A673 (cell line): ENCODE measurements around the gene TAF6L. TPM values are rescaled to one million over a fixed set of nuclear protein-coding genes. Genes with fewer than 3 reads are reported as not detected.
"Not testable (repeated sequence)": the region's sequence is repeated elsewhere in the genome, so short reads cannot be mapped to it uniquely, and the experiment has no call there.

ENCODE experiments used
- BruUV-seq: library from RNA; stranded (reverse); fragments of 400-500 nt; replicated peaks from 2 replicates; lab custom pipeline; 2021; lab: Mats Ljungman, UMichigan
- CTCF ChIA-PET: fragments of 300-600 bp; sonication (Branson Sonifier 250); formaldehyde crosslinking; loops from one replicate; lab custom pipeline; 2022; ENCODE audit warnings: antibody characterized with exemption; lab: Charles Lee
- POLR2A ChIA-PET: fragments of 300-600 bp; sonication (Branson Sonifier 250); formaldehyde crosslinking; loops from one replicate; lab custom pipeline; 2022; ENCODE audit warnings: antibody characterized with exemption; ENCODE audit not compliant: low non-redundant PET; lab: Charles Lee
- DNase-seq: peaks from one replicate; pipeline ENCODE4 v3.0.0-alpha.2; 2015; ENCODE audit warnings: low spot score
- H3K27ac ChIP-seq: fragments of 200-600 bp; sonication (generic); 2 replicates; pipeline ENCODE4 v1.5.1; 2016; ENCODE audit warnings: mixed run types, low read depth, mild to moderate bottlenecking, mixed read lengths, antibody characterized with exemption, low read length; ENCODE audit not compliant: poor library complexity, severe bottlenecking
- H3K27me3 ChIP-seq: fragments of 200-600 bp; sonication (generic); replicated peaks from 2 replicates; pipeline ENCODE4 v1.6.1; 2017; ENCODE audit warnings: mixed run types, low read depth, mild to moderate bottlenecking, mixed read lengths, antibody characterized with exemption, low read length; ENCODE audit not compliant: insufficient read depth, poor library complexity
- H3K36me3 ChIP-seq: fragments of 200-600 bp; sonication (generic); 2 replicates; pipeline ENCODE4 v1.6.1; 2016; ENCODE audit warnings: mixed run types, mild to moderate bottlenecking, mixed read lengths, antibody characterized with exemption, low read length; ENCODE audit not compliant: insufficient read depth, poor library complexity, severe bottlenecking
- H3K4me1 ChIP-seq: fragments of 200-600 bp; sonication (generic); 2 replicates; pipeline ENCODE4 v1.6.1; 2017; ENCODE audit warnings: mixed run types, mild to moderate bottlenecking, mixed read lengths, antibody characterized with exemption, low read length; ENCODE audit not compliant: insufficient read depth, poor library complexity, severe bottlenecking
- H3K4me3 ChIP-seq: fragments of 200-600 bp; sonication (generic); 2 replicates; pipeline ENCODE4 v1.5.1; 2016; ENCODE audit warnings: low read depth, mixed run types, mild to moderate bottlenecking, mixed read lengths, low read length; ENCODE audit not compliant: poor library complexity, severe bottlenecking
- H3K9me3 ChIP-seq: fragments of 200-600 bp; sonication (generic); 2 replicates; pipeline ENCODE4 v1.6.1; 2016; ENCODE audit warnings: mixed run types, low read depth, mild to moderate bottlenecking, mixed read lengths, antibody characterized with exemption, low read length; ENCODE audit not compliant: poor library complexity, severe bottlenecking
- CTCF ChIP-seq: fragments of 300-800, 200-600 bp; sonication (generic); conservative IDR thresholded peaks from 2 replicates; pipeline ENCODE4 v1.5.1; 2017; ENCODE audit warnings: low read depth, mild to moderate bottlenecking, antibody characterized with exemption, low read length, moderate library complexity, mixed read lengths
- EZH2 ChIP-seq: fragments of 200-600 bp; sonication (generic); IDR thresholded peaks from 2 replicates; pipeline ENCODE4 v1.6.1; 2017; ENCODE audit warnings: borderline replicate concordance, low read depth, mild to moderate bottlenecking, mixed read lengths, antibody characterized with exemption, low read length; ENCODE audit not compliant: poor library complexity, severe bottlenecking
- intact Hi-C: fragments of 100-400 bp; cut with micrococcal nuclease; formaldehyde crosslinking; loops from one replicate; pipeline ENCODE4 v1.10.0; 2022; ENCODE audit not compliant: unreplicated experiment
- total RNA-seq: library from RNA; stranded (reverse); gene quantifications from 2 replicates; pipeline ENCODE4 v1.2.3, GENCODE V29; 2021

Gene TAF6L
- total RNA-seq, 1 experiment from 2014 or later, result 70.9 TPM

- H3K36me3 ChIP-seq, result peaks cover 37% of the 10 kb centered on the region
- intact Hi-C loops, result loop anchor here (5.0 kb wide), 2 partner anchors 124 to 289 kb away; no protein-coding TSS in a partner anchor
- TF ChIP-seq CTCF (peak; percentile 46; the same call in 1 of the 2 replicates), EZH2 (no peak)
- POLR2A ChIA-PET, result no interaction called here
- DNase-seq, result peak; percentile 65
- H3K4me1 ChIP-seq, result peaks cover 7% of the 10 kb centered on the region
- no TSS peak for BruUV-seq
- H3K4me3 ChIP-seq, result no peak overlapping the region
- H3K27ac ChIP-seq, result no peak overlapping the region
- CTCF ChIA-PET, result no interaction called here
- H3K9me3 ChIP-seq, result no peaks in the 10 kb centered on the region
- no peaks in the 10 kb centered on the region for H3K27me3 ChIP-seq
Measured at GRCh38 chr11:62732830-62733229, 38.4 kb upstream of the TAF6L start.

DNA sequence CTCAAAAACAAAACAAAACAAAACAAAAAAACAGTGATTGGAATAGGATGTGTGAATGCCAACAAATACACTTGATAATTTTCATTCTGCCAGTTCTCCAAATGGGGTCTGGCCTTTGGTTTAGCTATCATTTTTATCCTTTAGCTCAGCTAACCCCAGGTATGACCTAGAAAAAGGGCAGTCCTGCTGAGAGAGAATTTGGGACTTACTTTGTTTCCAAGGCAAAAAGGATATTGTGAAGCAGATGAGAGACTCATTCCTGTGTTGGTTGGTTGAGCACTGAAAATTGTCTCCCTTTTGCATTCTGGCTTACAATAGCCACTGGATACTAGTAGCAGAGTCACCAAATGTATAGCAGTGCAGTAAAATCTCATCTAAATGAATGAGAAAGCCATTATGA is 34.0 kb upstream of the TAF6L start:
- H3K4me1 ChIP-seq, result no peaks in the 10 kb centered on the region
- intact Hi-C loops, result no loop called here
- BruUV-seq, result no TSS peak
- no peaks in the 10 kb centered on the region for H3K9me3 ChIP-seq
- DNase-seq, result no peak
- ChIA-PET POLR2A (interaction anchor here (0.6 kb wide), 1 partner anchor 155 kb away, joined by 3 read pairs; no protein-coding TSS in a partner anchor), CTCF (interaction anchor here (0.7 kb wide), 1 partner anchor 9 kb away, joined by 3 read pairs; the partner anchor contains the start of gene TTC9C)
- H3K27ac ChIP-seq, result no peak overlapping the region
- H3K4me3 ChIP-seq, result no peak overlapping the region
- H3K27me3 ChIP-seq, result no peaks in the 10 kb centered on the region
- TF ChIP-seq EZH2 (no peak), CTCF (no peak)
- H3K36me3 ChIP-seq, result peaks cover 57% of the 10 kb centered on the region

DNA sequence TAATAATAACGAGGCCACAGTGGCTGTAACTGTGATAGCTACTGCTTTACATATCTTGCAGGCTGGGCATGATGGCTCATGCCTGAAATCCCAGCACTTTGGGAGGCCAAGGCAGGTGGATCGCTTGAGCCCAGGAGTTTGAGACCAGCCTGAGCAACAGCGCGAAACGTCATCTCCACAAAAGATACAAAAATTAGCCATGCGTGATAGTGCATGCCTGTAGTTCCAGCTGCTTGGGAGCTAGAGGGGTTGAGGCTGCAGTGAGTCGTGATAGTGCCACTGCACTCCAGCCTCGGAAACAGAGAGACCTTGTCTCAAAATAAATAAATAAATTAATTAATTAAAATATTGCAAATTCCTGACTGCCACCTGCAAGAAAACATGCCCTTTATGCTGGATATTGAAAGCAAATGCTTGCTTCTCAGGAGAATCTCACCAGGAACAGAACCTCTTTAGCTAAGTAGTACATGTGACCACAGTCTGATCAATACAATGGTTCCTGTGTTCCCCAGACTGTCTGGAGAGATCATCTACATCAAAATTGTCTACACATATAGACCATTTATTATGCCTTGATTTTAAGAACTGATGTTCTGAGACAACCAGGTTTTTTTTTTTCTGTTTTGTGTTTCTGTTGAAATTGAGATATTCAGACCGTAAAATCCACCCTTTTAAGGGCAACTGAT is 23.6 kb upstream of the TAF6L start:
- BruUV-seq, result no TSS peak
- H3K4me3 ChIP-seq, result no peak overlapping the region
- ChIA-PET POLR2A (interaction anchor here (0.6 kb wide), 1 partner anchor 138 kb away, joined by 3 read pairs; no protein-coding TSS in a partner anchor), CTCF (no interaction called here)
- H3K27ac ChIP-seq, result no peak overlapping the region
- no peak for TF ChIP-seq EZH2
- TF ChIP-seq CTCF, result no peak
- intact Hi-C loops, result no loop called here
- no peak for DNase-seq
- no peaks in the 10 kb centered on the region for H3K4me1 ChIP-seq
- peaks cover 1% of the 10 kb centered on the region for H3K36me3 ChIP-seq
- no peaks in the 10 kb centered on the region for H3K27me3 ChIP-seq
- no peaks in the 10 kb centered on the region for H3K9me3 ChIP-seq

DNA sequence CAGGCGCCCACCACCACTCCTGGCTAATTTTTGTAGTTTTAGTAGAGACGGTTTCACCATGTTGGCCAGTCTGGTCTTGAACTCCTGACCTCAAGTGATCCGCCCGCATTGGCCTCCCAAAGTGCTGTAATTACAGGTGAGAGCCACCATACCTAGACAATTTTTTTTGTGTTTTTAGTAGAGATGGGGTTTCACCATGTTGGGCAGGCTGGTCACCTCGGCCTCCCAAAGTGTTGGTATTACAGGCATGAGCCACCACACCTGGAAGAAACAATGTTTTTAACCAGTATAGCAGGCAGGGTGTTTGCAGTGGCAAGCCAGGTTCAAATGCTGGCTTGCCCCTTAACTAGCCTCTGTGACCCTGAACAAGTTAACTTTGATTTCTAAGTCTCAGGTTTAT is 21.3 kb upstream of the TAF6L start:
- BruUV-seq, POLR2A ChIA-PET, DNase-seq: not testable (repeated sequence)

More for the DNA sequence above, 21.3 kb upstream of the TAF6L start:
- H3K9me3 ChIP-seq, H3K27me3 ChIP-seq, H3K4me3 ChIP-seq, H3K36me3 ChIP-seq, H3K27ac ChIP-seq, intact Hi-C loops, H3K4me1 ChIP-seq: not testable (repeated sequence)
- CTCF ChIA-PET, result interaction anchor here (0.7 kb wide), 1 partner anchor 242 kb away, joined by 10 read pairs; no protein-coding TSS in a partner anchor
